HCT116 (cell line): ENCODE results near the gene AIF1. TPM values are rescaled to one million over a fixed set of nuclear protein-coding genes. Genes with fewer than 3 reads are reported as not detected.

Experiments used
- ATAC-seq: fragments of 200-7000 bp; cut with Tn5 transposase; 2 replicates; pipeline ENCODE4 v1.9.1; 2020; ENCODE audit warnings: mild to moderate bottlenecking, moderate library complexity
- BruUV-seq: library from RNA; stranded (reverse); fragments of 400-500 nt; replicated peaks from 2 replicates; lab custom pipeline; 2021; lab: Mats Ljungman, UMichigan
- CTCF ChIA-PET: fragments of 300-600 bp; sonication (Branson Sonifier 250); formaldehyde crosslinking; loops from one replicate; lab custom pipeline; 2021; ENCODE audit warnings: antibody characterized with exemption; lab: Charles Lee
- POLR2A ChIA-PET: fragments of 300-600, 350-600 bp; sonication (Branson Sonifier 250); formaldehyde crosslinking; loops from one replicate; lab custom pipeline; 2021; ENCODE audit warnings: antibody characterized with exemption; lab: Charles Lee
- RAD21 ChIA-PET, 2 experiments: fragments of 300-600 bp; sonication (Branson Sonifier 250); formaldehyde crosslinking; loops; one replicate each; lab custom pipeline; 2023; ENCODE audit warnings: low total read pairs in 2 of 2; ENCODE audit not compliant: uncharacterized antibody in 2 of 2, unreplicated experiment in 2 of 2, low non-redundant PET in 1 of 2; lab: Charles Lee
- DNase-seq: peaks from one replicate; pipeline ENCODE4 v3.0.0-alpha.2; 2010; ENCODE audit warnings: low read depth, low spot score
- H2AFZ ChIP-seq: fragments of 200-600 bp; shearing (Covaris generic), sonication (generic); 2 replicates; pipeline ENCODE4 v1.6.1; 2017; ENCODE audit warnings: low read depth, mixed run types, mixed read lengths, antibody characterized with exemption, low read length; ENCODE audit not compliant: poor library complexity, severe bottlenecking
- H3K27ac ChIP-seq: 2 replicates; pipeline ENCODE4 v1.5.1; 2012; ENCODE audit warnings: low read depth, low read length
- H3K27me3 ChIP-seq: fragments of 200-600 bp; sonication (generic); 2 replicates; pipeline ENCODE4 v1.6.1; 2016; ENCODE audit warnings: mixed run types, low read length, mixed read lengths; ENCODE audit not compliant: insufficient read depth
- H3K36me3 ChIP-seq, 2 experiments: fragments of 200-500 bp in 1 of 2; fragments of 200-600 bp in 1 of 2; sonication (Bioruptor generic) in 1 of 2; sonication (generic) in 1 of 2; 2 replicates each; pipeline versions ENCODE4 v1.5.1 to v1.6.1; 2014 to 2016; ENCODE audit warnings: low read length in 2 of 2, inconsistent platforms in 1 of 2, mixed read lengths in 1 of 2, mixed run types in 1 of 2; ENCODE audit not compliant: insufficient read depth in 2 of 2, control insufficient read depth in 1 of 2
- H3K4me1 ChIP-seq, 2 experiments: fragments of 200-600 bp in 1 of 2; sonication (generic) in 1 of 2; 2 replicates each; pipeline versions ENCODE4 v1.5.1 to v1.6.1; 2012 to 2017; ENCODE audit warnings: low read length in 2 of 2, inconsistent platforms in 1 of 2, mild to moderate bottlenecking in 1 of 2, mixed read lengths in 1 of 2, mixed run types in 1 of 2, moderate library complexity in 1 of 2; ENCODE audit not compliant: insufficient read depth in 2 of 2, control insufficient read depth in 1 of 2
- H3K4me2 ChIP-seq: fragments of 200-600 bp; sonication (generic); 2 replicates; pipeline ENCODE4 v1.6.1; 2017; ENCODE audit warnings: mixed run types, low read length, mixed read lengths
- H3K4me3 ChIP-seq, 2 experiments: fragments of 200-600 bp in 1 of 2; sonication (generic) in 1 of 2; replicated peaks in 1 of 2; 2 replicates each; pipeline ENCODE4 v1.5.1; 2011 to 2016; ENCODE audit warnings: low read length in 2 of 2, control low read depth in 1 of 2, low read depth in 1 of 2, mild to moderate bottlenecking in 1 of 2, mixed read lengths in 1 of 2, mixed run types in 1 of 2
- H3K79me2 ChIP-seq: fragments of 200-600 bp; sonication (generic); 2 replicates; pipeline ENCODE4 v1.6.1; 2017; ENCODE audit warnings: mild to moderate bottlenecking, mixed run types, low read length, moderate library complexity, mixed read lengths; ENCODE audit not compliant: insufficient read depth
- H3K9ac ChIP-seq: fragments of 200-600 bp; sonication (generic); 2 replicates; pipeline ENCODE4 v1.6.1; 2016; ENCODE audit warnings: low read length, mixed read lengths
- H3K9me2 ChIP-seq: fragments of 200-600 bp; sonication (generic), shearing (Covaris generic); 2 replicates; pipeline ENCODE4 v1.6.1; 2017; ENCODE audit warnings: mixed run types, mild to moderate bottlenecking, moderate library complexity; ENCODE audit not compliant: insufficient read depth
- H3K9me3 ChIP-seq, 2 experiments: fragments of 200-500 bp in 1 of 2; fragments of 200-600 bp in 1 of 2; sonication (Bioruptor generic) in 1 of 2; sonication (generic) in 1 of 2; 2 replicates each; pipeline ENCODE4 v1.6.1; 2014 to 2017; ENCODE audit warnings: low read length in 2 of 2, mixed read lengths in 2 of 2, inconsistent platforms in 1 of 2, low read depth in 1 of 2, mild to moderate bottlenecking in 1 of 2, mixed run types in 1 of 2, moderate library complexity in 1 of 2; ENCODE audit not compliant: control insufficient read depth in 1 of 2, insufficient read depth in 1 of 2
- H4K20me1 ChIP-seq: fragments of 200-600 bp; sonication (generic), shearing (Covaris generic); 2 replicates; pipeline ENCODE4 v1.6.1; 2017; ENCODE audit warnings: mixed run types, mild to moderate bottlenecking, moderate library complexity; ENCODE audit not compliant: insufficient read depth
- ATF3 ChIP-seq: IDR thresholded peaks from 2 replicates; pipeline ENCODE4 v1.6.1; 2012
- CTCF ChIP-seq, 3 experiments: fragments of 200-600 bp in 1 of 3; sonication (generic) in 1 of 3; IDR thresholded peaks in 2 of 3; conservative IDR thresholded peaks in 1 of 3; 2 replicates each; pipeline ENCODE4 v1.5.1; 2012 to 2017; ENCODE audit warnings: low read depth in 2 of 3, low read length in 2 of 3, antibody characterized with exemption in 1 of 3, borderline replicate concordance in 1 of 3, control low read depth in 1 of 3, mild to moderate bottlenecking in 1 of 3, mixed read lengths in 1 of 3, mixed run types in 1 of 3, moderate library complexity in 1 of 3; ENCODE audit not compliant: insufficient read depth in 1 of 3
- EGR1 ChIP-seq: IDR thresholded peaks from 2 replicates; pipeline ENCODE4 v1.6.1; 2012; ENCODE audit warnings: low read depth
- ELF1 ChIP-seq: IDR thresholded peaks from 2 replicates; pipeline ENCODE4 v1.6.1; 2012; ENCODE audit warnings: low read depth, borderline replicate concordance
- EZH2 ChIP-seq: fragments of 200-600 bp; sonication (generic); IDR thresholded peaks from 2 replicates; pipeline ENCODE4 v1.6.1; 2017; ENCODE audit warnings: antibody characterized with exemption, mixed run types
- EZH2phosphoT487 ChIP-seq: fragments of 200-600 bp; IDR thresholded peaks from 2 replicates; pipeline ENCODE4 v1.6.1; 2018; ENCODE audit warnings: antibody characterized with exemption, borderline replicate concordance
- FOSL1 ChIP-seq: IDR thresholded peaks from 2 replicates; pipeline ENCODE4 v1.6.1; 2012; ENCODE audit warnings: low read depth
- JUND ChIP-seq: IDR thresholded peaks from 2 replicates; pipeline ENCODE4 v1.6.1; 2012
- MAX ChIP-seq: IDR thresholded peaks from 2 replicates; pipeline ENCODE4 v1.6.1; 2012
- POLR2A ChIP-seq: IDR thresholded peaks from 2 replicates; pipeline ENCODE4 v1.7.0; 2011; ENCODE audit warnings: borderline replicate concordance; ENCODE audit not compliant: insufficient read depth, insufficient read length; ENCODE audit errors: extremely low read depth
- RAD21 ChIP-seq: IDR thresholded peaks from 2 replicates; pipeline ENCODE4 v1.6.1; 2012; ENCODE audit warnings: low read depth, mild to moderate bottlenecking
- REST ChIP-seq: IDR thresholded peaks from 2 replicates; pipeline ENCODE4 v1.6.1; 2012; ENCODE audit warnings: low read depth
- SIN3A ChIP-seq: IDR thresholded peaks from 2 replicates; pipeline ENCODE4 v1.6.1; 2012; ENCODE audit warnings: low read depth
- SP1 ChIP-seq: IDR thresholded peaks from 2 replicates; pipeline ENCODE4 v1.6.1; 2012; ENCODE audit warnings: low read depth
- TCF7L2 ChIP-seq: IDR thresholded peaks from 2 replicates; pipeline ENCODE4 v1.7.0; 2011; ENCODE audit warnings: borderline replicate concordance, inconsistent platforms; ENCODE audit not compliant: insufficient read depth, insufficient read length; ENCODE audit errors: extremely low read depth
- ZFX ChIP-seq: fragments of 450-650 bp; IDR thresholded peaks from 2 replicates; pipeline ENCODE4 v1.6.1; 2017
- ZNF274 ChIP-seq: fragments of 200-500 bp; sonication (Bioruptor generic); IDR thresholded peaks from 2 replicates; pipeline ENCODE4 v1.6.1; 2014; ENCODE audit warnings: mild to moderate bottlenecking, low read depth, low read length, inconsistent platforms
- intact Hi-C: fragments of 100-400 bp; cut with micrococcal nuclease; formaldehyde crosslinking; loops from 2 replicates; pipeline ENCODE4 v1.10.0; 2022
- total RNA-seq: library from RNA; stranded (reverse); gene quantifications from one replicate; pipeline ENCODE4 v1.2.1, GENCODE V29; 2021; ENCODE audit not compliant: unreplicated experiment

AIF1 gene
- total RNA-seq, 1 experiment from 2014 or later: not detected

GRCh38 chr6:31639449-31639861, 24.4 kb downstream of the AIF1 start:
- Histone ChIP-seq H3K27me3 (no peaks in the 10 kb centered on the region), H3K4me2 (no peak overlapping the region), H2AFZ (no peak overlapping the region), H3K36me3 (peaks cover 49 to 59% of the 10 kb centered on the region in 2 experiments; a peak in 3 of 4 replicates), H3K27ac (no peak overlapping the region), H3K79me2 (peaks cover 3% of the 10 kb centered on the region; the same call in 1 of the 2 replicates), H3K9ac (no peak overlapping the region), H4K20me1 (no peaks in the 10 kb centered on the region), H3K4me3 (no peak overlapping the region), H3K9me2 (no peaks in the 10 kb centered on the region), H3K4me1 (no peaks in the 10 kb centered on the region), H3K9me3 (no peaks in the 10 kb centered on the region)
- CTCF ChIA-PET: no interaction called here
- TF ChIP-seq EGR1 (no peak), POLR2A (no peak), JUND (no peak), SP1 (no peak), REST (no peak), ZNF274 (no peak)
- BruUV-seq: no TSS peak
- intact Hi-C loops: no loop called here
- RAD21 ChIA-PET: no interaction called here
- no peak for ATAC-seq
- POLR2A ChIA-PET: interaction anchor here (0.8 to 1.7 kb wide), 4 partner anchors 12 to 262 kb away, joined by 3 to 13 read pairs (median 4); partner anchors contain the start of gene BAG6
- no peak for DNase-seq

GRCh38 chr6:31640612-31641011, 25.6 kb downstream of the AIF1 start:
- Histone ChIP-seq H3K79me2 (peaks cover 4% of the 10 kb centered on the region; the same call in 1 of the 2 replicates), H2AFZ (no peak overlapping the region), H3K9me3 (no peaks in the 10 kb centered on the region), H3K4me2 (no peak overlapping the region), H3K36me3 (peaks cover 51 to 57% of the 10 kb centered on the region in 2 experiments; a peak in 3 of 4 replicates), H3K9ac (no peak overlapping the region), H3K4me3 (no peak overlapping the region), H3K9me2 (no peaks in the 10 kb centered on the region), H3K27me3 (no peaks in the 10 kb centered on the region), H3K4me1 (no peaks in the 10 kb centered on the region), H3K27ac (no peak overlapping the region), H4K20me1 (no peaks in the 10 kb centered on the region)
- no peak for ATAC-seq
- intact Hi-C loops: no loop called here
- ChIA-PET CTCF (no interaction called here), POLR2A (no interaction called here), RAD21 (no interaction called here)
- DNase-seq: no peak
- TSS peak; percentile 66 for BruUV-seq
- no peak for TF ChIP-seq ZFX
- TF ChIP-seq EGR1: no peak
- no peak for TF ChIP-seq CTCF (IDR thresholded peaks at IDR 0.05 in 2 of 3, conservative IDR thresholded peaks at IDR 0.05 in 1 of 3; ENCODE audit: borderline replicate concordance in 1 of 3, insufficient read depth in 1 of 3, low read depth in 2 of 3, low read length in 2 of 3)
- TF ChIP-seq EZH2: no peak
- no peak for TF ChIP-seq ATF3
- TF ChIP-seq FOSL1: no peak
- TF ChIP-seq SP1: no peak
- TF ChIP-seq POLR2A: no peak
- no peak for TF ChIP-seq ELF1
- no peak for TF ChIP-seq RAD21
- no peak for TF ChIP-seq TCF7L2
- TF ChIP-seq MAX: no peak
- no peak for TF ChIP-seq EZH2phosphoT487
- TF ChIP-seq SIN3A: no peak
